NCI-H1105 (cell line): ENCODE measurements around the gene RPS6KA2.

Experiments used
- DNase-seq: peaks from one replicate; lab custom pipeline; 2025; lab: John Stamatoyannopoulos, UW

Gene RPS6KA2

DNA sequence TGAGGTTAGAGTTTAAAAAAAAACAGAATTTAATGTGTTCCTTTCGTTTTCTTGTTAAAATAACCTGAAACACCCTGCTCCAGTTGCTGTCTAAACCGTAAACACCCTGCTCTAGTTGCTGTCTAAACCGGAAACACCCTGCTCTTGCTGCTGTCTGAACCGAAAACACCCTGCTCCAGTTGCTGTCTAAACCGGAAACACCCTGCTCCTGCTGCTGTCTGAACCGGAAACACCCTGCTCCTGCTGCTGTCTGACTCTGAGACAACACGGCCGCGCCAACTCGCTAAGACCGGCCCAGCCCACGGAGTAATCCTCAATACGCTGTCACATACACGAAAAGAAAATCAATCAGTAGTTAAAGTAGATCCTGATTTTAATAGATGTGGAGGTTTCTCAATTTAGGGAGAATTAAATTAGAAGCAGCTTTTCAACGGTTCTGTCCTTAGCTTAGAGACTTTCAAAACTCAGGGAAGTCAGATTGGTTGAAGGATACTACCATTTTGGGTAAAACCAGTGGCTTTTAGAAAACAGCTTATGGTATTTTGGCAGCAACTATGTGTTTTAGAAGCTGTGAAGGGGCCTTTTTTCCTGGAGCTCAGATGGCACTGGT lies 138.9 kb downstream of the RPS6KA2 start:
- no peak for DNase-seq

DNA sequence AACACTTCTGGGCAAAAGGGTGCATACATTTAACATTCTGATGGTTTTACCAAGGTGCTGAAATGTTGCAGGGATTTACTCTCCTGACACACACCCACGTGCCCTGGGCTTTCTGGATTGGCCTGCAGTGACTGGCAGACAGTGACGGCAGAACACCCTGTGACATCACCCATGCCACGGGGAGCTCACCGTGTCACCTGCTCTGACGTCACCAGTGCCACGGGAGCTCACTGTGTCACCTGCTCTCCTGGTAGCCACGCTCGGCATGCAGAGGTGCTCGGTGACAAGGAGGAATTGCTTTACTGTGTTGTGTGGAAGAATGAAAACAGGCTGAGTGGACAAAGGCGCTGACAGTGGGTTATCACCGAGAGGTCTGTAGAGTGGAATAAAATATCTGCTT lies 139.9 kb downstream of the RPS6KA2 start:
- no peak for DNase-seq

DNA sequence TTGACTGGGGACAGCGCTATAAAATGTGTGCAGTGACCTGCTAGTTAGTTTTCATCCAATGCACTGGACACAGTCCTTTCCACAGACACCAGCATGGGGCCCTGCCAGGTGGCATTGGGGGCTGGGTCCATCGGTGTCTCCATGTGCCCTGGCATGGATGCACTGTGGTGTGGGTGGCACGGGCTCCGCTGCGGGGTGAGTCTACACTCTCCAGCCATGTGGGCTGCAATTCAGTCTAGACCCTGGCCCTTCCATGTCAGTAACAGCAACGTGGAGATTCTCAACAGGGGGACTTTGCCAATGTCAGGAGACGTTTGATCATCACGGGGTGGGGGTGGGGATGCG lies 140.5 kb downstream of the RPS6KA2 start:
- no peak for DNase-seq

DNA sequence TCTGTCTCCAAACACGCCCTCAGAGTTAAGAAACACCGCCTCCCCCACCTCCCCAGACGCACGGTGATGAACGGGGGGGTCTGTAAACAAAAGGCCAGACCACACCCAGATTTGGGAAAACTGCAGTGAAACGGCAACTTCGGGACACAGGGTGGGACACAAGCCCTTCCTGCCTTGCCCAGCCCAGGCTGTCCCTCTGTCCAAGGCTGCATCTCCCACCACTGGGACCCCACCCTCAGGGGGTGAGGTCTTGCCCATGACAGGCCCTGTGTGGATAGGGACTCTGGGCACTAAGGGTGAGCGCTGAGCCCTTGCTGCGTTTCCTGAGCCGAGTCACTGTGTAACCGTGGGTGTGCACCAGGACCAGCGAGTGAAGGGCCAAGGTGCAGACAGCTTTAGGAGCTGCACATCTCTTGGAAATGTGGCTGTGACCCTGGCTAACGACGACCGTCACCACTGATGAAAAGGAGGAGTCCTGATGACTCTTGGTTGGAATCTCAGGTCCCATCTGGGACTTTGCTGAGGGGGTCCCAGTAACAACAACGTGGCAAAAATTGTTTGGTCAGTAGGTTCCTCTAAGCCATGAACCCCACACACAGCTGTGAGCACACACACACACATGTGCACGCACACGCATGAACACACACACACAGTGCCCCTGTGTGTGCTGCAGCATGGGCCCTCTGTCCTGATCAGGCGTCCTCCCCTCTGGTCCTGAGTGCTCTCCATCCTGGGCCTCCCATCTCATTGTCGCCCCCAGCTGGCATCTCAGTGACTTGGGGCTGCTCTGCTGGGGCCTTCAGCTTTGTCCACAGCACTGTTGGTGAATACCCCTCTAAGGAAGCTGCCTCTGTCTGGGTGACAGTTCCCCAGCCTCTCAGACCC lies 141.2 kb downstream of the RPS6KA2 start:
- no peak for DNase-seq

DNA sequence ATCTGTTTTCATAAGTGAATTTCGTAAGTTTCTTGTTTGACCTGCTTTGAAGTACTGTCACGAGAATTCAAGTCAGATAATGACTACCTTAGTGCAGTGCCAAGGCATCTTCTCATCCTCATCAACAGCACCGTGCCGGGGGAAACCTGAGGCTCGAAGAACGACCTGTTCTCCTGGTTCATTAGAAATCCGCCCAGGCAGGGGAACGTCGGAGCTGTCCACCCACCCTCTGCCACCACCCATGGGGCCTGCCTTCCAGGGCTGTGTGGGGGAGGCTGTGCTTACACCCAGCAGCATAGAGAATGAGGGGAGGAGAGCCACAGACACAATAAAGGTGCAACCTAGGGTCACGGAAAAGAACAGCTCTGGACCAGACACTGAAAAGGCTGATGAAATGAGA lies 142.2 kb downstream of the RPS6KA2 start:
- DNase-seq, result no peak

DNA sequence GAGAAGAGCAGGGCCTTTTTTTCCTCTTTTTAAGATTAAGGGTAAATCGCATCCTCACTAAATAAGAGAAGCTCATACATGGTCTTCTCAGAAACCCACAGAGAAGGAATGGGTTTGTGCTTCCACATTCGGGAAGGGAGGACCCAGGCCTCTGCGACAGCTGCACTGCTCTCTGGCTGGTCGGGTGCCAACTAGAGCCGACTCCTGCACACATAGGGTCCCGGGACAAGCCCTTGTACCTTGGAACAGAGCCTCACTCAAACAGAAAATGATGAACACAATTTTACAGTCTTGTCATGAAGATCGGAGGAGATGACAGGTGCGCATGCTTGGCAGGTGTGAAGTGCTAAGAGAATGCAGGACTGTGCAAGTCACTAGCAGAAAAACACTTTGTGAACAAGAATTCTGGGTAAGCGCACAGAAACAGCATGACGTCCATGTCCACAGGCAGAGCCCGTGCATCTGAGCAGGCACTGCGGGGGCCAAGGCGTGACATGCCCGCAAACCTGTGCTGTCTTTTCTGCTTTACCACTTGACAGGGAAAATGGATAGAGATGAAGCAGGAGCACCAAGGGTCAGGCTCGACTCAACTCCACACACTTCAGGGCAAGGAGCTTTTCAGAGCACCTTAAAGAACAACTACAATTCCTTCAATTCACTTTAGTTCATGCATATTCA lies 143.3 kb downstream of the RPS6KA2 start:
- DNase-seq, result no peak

DNA sequence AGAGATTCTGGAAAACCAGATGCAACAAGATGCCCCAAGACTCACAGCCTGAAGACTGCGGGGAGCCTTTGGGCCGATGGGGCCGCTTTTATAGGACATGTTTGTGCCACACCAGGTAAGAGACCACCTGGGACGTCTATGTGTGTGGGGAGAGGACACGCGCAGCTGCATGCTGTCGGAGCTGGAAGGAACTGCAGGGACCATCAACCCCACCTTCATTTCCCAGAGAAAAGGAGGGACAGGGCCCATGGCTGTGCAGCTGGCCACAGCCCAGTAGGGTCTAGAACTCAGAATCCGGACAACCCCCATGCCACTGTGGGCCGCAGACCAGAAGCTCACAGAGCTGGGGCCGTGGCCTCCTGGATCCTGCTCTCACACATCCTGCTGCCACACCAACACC lies 144.0 kb downstream of the RPS6KA2 start:
- DNase-seq, result no peak

DNA sequence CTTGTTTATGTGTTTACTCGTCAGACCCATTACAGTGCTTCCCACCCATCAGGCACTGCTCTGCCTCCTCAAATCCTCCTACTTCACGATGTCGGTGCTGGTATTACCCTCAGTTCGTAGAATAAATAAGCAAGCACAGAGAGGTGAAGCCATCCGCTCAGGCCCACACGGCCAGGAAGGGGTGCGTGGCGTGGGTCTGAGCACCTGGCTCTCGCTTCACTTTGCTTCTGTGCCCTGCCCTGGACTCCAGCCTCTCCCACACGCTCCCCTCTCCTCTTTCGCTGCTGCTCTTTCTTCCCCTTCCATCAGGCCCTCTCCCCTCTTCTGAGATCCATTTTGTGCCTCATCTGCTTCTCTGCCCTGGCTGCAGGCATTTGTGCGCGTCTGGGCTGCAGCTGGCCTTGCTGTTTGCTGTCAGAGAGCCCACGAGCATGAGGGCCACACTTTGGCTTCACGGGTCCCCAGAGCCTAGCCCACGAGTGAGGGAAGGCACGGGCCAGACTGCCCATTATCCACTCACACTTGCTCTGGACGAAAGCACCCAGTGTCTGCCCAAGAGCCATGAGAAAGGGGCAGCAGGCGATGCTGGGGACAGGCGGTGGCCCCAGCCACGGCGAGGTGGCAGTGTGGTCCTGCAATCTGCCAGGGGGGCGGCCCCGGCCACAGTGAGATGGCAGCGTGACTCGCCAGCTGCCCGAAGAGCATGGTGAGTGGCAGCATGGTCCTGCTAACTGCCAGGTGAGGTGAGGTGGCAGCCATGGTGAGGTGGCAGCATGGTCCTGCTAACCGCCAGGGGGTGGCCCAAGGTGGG lies 148.1 kb downstream of the RPS6KA2 start:
- DNase-seq, result no peak

DNA sequence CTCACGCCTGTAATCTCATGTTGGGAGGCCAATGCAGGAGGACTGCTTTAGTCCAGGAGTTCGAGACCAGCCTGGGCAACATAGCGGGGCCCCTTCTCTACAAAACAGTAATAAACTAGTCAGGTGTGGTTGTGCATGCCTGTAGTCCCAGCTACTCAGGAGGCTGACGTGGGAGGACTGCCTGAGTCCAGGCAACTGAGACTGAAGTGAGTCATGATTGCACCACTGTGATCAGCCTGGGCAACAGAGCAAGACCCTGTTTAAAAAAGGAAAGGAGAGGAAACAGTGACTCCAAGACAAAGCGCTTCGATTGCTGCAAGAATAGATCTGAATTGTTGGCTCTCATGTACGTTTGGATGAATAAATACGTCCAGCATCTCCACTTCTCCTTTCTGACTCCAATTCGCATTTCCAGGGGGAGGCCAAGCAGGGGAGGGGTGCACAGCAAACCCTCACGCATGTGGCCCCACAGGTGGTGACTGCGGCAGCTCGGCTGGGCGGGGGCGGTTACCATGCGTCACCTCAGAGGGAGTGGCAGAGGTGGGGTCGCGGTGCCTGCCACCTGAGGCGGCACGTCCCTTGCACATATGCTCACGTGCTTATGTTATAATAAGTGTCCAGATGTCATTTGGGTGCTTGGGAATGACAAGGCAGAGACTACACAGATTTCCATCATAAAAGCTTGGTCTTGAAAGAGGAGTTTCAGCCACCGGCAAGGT lies 149.2 kb downstream of the RPS6KA2 start:
- DNase-seq, result no peak

DNA sequence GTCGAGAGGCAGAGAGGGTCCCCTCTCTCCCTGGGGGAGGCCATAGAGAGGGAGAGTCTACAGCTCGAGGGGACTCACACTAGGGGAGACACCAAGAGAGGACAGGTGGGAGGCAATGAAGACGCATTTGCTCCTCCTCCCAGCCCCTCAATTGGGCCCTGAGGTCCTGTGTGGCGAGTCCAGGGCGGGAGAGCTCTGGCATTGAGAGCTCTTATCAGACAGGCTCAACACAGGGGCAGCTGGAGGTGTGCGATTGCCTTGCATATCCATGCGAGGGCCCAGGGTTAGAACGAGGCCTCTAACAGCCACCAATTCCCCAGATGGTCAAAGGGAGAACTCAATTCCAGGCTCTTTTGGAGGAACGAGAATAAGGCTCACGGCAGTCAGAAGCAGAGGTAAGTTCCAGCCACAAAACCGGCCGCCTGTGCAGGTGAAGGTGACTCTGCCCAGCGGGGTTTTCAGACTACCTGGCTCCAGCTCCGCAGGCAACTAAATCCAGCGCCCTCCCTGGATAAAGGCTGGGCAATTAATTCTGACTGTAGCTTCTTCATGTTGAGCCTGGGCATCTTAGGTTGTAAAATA lies 150.3 kb downstream of the RPS6KA2 start:
- no peak for DNase-seq

DNA sequence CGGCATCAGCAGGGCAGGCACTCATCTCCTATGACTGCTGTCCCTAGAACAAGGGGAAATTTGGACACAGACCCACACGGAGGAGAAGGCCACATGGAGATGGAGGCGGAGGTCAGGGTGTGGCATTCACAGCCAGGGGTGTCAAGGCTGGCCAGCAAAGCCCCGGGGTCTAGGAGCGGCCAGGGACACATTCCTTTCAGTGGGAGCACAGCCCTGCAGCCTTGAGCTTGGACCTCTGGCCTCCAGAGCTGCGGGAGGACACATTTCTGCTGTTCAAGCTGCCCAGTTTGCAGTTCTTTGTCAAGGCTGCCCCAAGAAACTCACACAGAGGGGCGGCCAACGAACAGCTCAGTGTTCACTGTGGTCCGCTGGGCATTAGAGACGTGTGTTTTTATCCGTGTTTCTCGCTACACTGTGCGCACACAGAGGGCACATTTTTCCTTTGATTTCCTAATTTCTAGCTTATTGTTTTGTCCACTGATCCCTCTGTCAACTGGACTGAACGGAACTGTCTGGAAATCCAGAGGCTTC lies 150.9 kb downstream of the RPS6KA2 start:
- DNase-seq, result no peak

DNA sequence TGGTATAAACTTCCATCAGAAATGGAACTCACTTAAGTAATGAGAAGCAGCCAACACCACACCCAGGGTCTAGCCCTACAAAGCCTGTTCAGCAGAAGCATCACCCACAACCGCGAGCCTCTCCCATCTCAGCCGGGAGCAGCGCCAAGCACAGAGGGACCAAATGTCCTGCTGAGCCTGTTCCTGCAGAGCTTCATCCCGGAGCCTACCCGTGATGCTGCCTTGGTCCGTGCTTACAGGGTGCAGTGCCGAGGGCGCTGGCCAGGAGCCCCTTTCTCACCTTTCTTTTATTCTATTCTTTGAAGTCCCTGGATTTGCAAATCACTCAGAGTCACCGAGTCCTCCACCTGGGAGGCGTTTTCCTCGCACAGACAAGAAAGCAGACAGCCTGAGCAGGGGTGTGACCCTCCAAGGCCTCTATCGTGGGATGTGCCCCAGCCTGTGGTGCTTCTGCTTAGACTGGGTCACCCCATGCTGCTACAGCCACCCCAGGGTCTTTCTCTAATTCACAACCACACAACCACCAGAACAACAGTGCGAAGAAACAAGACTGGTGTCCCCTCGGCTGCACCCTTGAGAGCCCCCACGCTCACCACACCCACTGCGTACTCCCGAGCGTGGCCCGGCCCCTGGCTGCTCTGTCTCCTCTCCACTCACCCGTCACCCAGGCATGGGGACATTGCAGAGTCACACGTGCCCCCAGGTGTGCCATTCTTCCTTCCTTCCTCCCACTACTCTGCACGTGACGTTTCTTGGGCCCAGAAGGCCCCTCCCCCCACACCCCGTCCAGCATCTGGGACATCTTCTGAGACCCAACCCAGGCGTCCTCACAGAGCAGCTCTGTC lies 152.1 kb downstream of the RPS6KA2 start:
- no peak for DNase-seq

DNA sequence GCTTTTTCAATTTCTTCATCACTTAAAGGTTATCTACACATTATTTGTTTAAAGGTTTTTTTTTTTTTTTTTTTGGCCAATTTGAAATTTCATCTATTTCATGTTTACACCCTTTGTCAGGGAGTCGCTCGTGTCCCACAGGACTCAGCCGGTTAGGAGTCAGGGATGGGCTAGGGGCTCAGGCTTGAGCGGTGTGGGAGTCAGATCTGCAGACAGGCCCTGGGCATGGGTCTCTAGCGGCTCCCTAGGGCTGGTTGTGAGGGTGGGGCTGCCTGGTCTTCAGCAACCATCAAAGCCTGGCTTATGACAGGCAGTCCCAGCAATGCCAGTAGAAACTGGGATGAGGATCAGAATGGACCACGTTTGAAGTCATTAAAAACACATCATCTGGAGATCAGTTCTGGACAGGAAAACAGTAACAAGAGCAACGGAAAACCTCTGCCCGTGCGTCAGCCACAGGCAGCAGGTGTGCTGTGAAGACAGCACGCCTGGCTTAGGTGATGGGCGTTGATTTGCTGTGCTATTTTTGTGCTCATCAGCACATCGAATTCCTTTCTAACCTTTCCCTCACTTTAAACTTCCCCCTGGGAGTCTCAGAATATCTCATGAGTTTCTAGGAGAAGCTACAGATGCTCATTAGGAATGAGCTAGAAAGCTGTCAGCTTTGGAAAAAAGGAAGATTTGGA lies 153.0 kb downstream of the RPS6KA2 start:
- DNase-seq, result no peak

DNA sequence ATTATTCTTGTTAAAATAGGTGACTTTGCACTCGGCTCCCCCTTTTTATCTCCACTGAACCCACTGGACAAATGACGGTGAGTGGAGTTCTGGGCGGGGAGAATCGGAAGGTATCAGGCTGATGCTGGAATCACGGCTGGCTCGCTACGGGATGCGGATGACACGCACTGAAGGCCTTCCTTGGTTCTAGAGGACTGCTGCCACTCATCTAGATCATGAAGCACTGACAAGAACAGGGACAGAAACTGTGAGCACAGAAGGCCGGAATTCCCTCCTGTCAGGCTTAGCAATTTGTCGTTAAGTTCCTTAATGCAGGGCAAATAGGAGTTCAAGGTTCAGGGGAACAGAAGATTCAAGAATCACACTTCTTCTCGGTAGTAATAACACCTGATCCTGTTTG lies 154.4 kb downstream of the RPS6KA2 start:
- no peak for DNase-seq

DNA sequence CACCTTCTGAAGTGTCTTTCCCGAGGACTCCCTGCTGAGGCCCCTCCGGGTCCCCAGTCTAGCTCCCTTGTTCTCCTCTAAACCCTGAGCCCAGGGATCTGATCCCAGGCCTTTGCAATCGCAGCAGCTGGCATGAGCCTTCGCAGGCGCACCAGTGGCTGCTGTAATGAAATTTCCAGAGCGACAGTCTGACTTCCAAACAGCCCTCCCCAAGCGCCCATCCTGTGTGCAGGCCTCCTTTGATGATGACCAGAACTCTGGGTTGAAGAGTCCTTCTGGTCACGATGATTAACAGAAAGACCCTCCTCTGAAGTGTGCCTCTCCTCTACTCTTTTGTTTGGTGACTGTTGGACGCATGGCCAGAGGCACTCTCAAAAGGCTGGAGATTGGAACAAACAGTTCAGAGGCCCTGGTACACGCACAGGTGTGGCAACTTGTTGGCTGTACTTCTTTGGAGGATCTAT lies 155.2 kb downstream of the RPS6KA2 start:
- no peak for DNase-seq

DNA sequence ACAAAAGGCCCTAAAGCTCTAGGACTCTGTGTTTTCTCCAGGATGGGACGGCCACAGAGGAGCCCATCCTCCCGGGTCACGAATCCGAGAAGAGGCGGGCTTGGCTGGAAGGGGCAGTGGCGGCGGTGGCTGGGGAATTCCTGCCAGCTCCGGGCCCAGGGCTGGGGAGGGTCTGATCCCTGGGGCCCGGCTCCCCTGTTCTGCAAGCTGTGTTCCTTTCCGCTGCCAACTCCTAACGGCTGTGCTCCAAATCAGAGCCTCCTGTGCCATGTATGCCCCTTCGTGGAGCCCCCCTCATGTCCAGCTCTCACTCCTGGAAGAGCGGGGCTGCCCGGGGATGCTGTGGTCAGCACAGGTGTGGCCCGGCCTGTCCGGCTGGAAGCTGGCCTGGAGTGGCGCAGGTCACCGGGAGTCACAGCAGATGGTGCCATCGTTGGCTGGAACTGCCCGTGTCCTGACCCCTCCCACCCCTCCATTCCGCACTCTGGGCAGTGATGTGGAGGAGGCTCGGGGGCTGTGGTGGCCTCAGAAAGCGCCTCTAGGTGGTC lies 156.1 kb downstream of the RPS6KA2 start:
- no peak for DNase-seq

DNA sequence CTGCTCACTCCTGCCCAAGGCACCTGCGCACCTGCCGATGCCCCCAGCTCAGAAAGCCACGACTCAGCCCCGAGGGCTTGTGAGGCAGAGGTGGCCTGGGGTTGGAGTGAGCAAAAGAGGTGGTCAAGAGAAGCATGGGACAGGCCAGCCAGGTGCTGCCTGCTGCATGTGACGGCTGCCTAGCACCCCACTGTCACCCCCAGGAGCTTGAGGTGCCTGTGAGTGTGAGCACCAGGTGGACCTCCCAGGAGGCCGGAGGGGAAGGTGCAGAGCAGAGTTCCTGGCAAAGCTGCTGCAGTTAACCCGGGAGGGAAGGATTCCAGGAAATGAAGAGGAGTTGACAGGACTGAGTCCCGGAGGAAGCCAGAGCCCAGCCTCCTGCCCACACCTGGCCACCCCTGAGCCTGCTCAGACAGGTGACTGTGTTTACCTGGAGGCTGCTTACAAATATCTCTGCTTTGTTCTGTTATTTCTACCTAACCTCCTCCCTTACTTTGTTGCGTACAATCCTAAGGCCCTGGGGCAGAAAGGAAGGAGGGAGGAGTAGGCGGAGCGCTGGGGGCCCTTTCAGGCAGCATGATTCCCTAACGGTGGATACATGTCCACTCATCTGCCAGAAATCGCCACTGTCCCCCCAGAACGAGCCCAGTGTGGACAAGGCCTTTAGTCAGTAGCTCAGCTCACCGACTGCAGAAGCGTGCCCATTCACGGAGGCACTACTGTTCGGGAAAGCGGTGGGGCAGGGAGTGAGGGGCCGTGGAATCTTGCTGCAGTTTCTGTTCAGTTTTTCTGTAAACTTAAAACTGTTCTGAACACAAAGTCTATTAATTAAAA lies 156.8 kb downstream of the RPS6KA2 start:
- no peak for DNase-seq

DNA sequence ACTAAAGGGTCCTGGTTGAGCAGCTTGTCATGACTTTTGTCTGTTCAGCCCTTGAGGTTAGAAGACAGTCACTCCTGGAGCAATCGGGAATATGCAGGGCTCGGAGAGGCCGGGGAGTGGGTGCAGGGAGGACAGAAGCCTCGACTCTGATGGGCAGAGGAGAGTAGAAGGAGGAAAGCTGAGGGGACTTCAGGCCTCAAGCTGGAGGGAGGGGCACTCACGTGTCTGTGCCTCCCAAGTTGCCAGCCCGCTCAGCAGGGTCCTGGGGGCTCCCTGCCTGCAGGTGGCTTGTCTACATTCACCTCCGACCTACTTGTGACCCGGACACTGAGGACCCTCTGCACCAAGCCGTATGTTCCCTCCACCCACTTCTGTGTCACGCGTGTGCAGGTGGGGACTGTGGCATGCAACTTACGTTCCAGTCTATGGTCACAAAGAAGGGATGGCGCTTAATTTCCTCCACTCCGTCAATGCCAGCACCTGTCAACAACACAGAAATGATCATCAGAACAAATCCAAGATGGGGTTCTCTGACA lies 157.6 kb downstream of the RPS6KA2 start:
- no peak for DNase-seq
